ENCODE measurements around the gene TXNDC8.

Gene TXNDC8

DNA sequence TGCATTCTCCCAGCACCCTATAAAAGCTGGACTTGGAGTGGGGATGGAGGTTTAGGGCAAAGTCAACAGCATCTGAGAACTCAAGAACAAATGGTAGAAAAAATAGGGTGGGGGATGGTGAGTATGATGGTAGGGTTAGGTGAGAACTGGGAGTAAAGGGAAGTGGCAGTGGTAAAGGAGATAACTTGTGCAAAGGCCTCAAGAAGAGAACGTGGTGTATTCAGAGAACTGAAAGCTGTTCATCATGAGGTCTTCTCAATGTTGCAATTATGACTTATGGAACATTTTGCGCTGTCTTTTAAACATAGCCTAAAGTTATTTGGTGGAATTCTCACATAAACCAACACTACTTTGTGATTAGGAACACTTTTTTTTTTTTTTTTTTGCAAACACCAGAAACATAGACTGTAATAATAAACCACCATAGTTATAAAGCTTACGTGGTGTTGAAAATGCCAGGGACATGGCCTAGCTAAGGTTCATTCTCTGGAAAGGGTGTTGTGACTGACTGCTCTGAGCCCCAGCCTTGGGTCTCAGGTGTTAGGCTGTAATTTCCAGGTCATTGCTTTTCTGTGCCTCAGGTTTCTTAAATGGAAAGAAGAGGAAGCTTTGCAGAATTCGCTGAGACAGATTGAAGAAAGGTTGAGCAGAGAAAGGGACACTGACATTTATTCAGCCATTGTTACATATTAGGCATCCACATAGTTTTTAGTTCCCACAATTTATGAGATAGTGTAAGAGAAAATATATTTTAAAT is 19.2 kb upstream of the TXNDC8 start:
- DNase-seq (ENCODE audit: low spot score) = no peak
- TF ChIP-seq, protein P1, sequence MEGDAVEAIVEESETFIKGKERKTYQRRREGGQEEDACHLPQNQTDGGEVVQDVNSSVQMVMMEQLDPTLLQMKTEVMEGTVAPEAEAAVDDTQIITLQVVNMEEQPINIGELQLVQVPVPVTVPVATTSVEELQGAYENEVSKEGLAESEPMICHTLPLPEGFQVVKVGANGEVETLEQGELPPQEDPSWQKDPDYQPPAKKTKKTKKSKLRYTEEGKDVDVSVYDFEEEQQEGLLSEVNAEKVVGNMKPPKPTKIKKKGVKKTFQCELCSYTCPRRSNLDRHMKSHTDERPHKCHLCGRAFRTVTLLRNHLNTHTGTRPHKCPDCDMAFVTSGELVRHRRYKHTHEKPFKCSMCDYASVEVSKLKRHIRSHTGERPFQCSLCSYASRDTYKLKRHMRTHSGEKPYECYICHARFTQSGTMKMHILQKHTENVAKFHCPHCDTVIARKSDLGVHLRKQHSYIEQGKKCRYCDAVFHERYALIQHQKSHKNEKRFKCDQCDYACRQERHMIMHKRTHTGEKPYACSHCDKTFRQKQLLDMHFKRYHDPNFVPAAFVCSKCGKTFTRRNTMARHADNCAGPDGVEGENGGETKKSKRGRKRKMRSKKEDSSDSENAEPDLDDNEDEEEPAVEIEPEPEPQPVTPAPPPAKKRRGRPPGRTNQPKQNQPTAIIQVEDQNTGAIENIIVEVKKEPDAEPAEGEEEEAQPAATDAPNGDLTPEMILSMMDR (IDR thresholded peaks at IDR 0.05; ENCODE audit: extremely low read depth, missing control alignments) = no peak

DNA sequence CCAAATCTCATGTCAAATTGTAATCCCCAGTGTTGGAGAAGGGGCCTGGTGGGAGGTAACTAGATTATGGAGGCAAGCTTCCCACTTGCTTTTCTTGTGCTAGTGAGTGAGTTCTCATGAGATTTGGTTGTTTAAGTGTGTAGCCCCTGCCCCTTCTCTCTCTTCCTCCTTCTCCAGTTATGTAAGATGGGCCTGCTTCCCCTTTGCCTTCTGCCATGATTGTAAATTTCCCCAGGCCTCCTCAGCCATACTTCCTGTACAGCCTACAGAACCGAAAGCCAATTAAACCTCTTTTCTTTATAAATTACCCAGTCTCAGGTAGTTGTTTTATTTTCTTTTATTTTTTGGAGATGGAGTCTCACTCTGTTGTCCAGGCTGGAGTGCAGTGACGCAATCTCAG is 18.2 kb upstream of the TXNDC8 start:
- no peak for DNase-seq (ENCODE audit: low spot score)

DNA sequence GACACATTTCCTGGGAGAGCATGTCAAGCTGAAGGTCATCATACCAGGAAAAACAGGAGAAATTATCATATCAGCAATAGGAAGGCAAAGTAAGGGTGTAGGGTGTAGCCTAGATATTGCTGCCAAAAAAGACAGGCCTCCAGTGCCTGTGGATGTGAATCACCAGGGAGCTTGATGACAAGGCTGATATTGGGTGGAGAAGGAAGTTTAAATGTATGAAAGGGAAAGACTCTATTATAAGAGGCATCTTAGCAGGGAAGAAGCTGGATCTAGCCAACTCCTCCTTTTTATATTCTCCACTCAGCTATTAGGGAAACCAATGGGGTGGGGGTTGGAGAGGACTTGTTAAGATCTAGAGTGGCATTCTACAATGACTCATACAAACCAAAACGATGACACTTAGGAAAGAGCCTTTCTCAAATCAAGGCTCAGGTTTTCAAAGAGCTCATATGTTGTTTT is 13.4 kb upstream of the TXNDC8 start:
- TF ChIP-seq, protein P1 (IDR thresholded peaks at IDR 0.05; ENCODE audit: extremely low read depth, missing control alignments) = no peak
- no peak for DNase-seq (ENCODE audit: low spot score)

More for the DNA sequence above, 18.2 kb upstream of the TXNDC8 start:
- TF ChIP-seq, protein P1 (IDR thresholded peaks at IDR 0.05; ENCODE audit: extremely low read depth, missing control alignments) = no peak

DNA sequence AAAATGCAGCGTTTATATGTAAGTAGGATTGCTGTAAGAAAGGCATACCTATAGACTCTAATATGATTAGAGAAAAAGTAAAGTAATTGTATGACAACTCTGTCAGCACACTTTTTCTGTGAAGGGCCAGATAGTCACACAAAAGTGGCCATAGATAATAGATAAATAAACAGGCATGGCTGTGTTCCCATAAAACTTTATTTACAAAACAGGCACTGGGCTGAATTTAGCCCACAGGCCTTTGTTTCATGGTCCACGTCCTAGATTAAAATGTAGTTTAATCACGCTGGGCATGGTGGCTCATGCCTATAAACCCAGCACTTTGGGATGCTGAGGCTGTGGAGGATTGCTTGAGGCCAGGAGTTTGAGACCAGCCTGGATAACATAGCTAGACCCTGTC is 8.7 kb upstream of the TXNDC8 start:
- DNase-seq (ENCODE audit: low spot score) = no peak
- TF ChIP-seq, protein P1 (IDR thresholded peaks at IDR 0.05; ENCODE audit: extremely low read depth, missing control alignments) = no peak

DNA sequence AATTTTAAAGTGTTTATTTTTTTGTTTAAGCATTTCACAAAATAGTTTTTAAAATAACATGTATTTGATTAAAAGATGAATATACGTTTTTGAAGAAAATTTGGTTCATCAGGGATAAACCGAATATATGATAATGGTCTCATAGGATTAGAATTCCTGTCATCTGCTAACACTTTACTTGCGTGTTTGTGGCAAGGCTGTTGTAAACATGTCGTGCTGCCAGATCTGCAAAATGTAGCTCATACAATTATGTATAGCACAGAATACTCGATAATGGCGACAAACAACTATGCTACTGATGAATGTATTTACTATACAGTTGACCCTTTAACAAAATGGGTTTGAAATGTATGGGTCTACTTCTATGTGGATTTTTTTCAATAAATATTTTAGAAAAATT is 7.2 kb upstream of the TXNDC8 start:
- no peak for DNase-seq (ENCODE audit: low spot score)
- TF ChIP-seq, protein P1 (IDR thresholded peaks at IDR 0.05; ENCODE audit: extremely low read depth, missing control alignments) = no peak

DNA sequence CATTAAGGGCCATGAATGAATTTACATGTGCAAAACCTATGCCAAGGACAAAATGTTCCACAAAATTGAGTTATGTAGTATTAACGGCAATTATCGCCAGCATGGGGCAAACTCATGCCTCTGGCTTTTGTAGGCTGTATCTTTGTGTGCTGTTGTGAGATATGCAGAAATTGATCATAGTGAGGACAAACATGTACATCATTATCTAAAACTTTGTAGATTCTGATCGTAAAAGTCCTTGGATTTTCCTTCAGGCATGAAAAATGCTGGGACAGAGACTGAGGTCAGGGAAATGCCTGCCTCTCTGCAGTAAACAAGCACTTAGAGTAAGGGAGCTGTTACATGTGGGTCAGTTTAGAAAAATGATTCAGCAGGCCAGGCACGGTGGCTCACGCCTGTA is 5.9 kb upstream of the TXNDC8 start:
- no peak for DNase-seq (ENCODE audit: low spot score)
- TF ChIP-seq, protein P1 (IDR thresholded peaks at IDR 0.05; ENCODE audit: extremely low read depth, missing control alignments) = no peak

DNA sequence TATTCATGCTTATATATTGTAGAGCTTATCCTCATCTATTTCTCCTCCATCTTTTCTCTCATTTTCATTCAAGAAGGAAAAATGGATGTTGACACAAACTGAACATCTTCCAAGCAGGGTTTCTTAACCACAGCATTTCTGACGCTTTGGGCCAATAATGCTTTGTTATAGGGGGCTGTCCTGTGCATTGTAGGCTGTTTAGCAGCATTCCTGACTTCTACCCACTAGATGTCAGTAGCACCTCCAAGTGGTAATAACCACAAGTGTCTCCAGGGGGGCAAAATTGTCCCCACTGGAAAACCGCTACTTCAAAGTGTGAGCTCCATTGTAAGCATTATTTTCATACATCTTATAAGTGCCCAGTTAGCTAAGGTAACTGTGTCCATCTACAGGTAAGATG is 2.6 kb upstream of the TXNDC8 start:
- DNase-seq (ENCODE audit: low spot score) = no peak
- TF ChIP-seq, protein P1 (IDR thresholded peaks at IDR 0.05; ENCODE audit: extremely low read depth, missing control alignments) = no peak
